Measurements from ENCODE around the gene ANGEL2.

ANGEL2 gene

GRCh38 chr1:212946872-212947271 lies 68.8 kb downstream of the ANGEL2 start:
- TF ChIP-seq CTCF (IDR thresholded peaks at IDR 0.05; ENCODE audit: control extremely low read depth, extremely low read depth, low read depth, missing control alignments) = no peak
- DNase-seq (ENCODE audit: extremely low spot score) = no peak
- ChIA-PET POLR2A (no interaction called here), CTCF (interaction anchor here (1.4 to 3.1 kb wide), 3 partner anchors 9 to 19 kb away, joined by 6 to 11 read pairs (median 6); no protein-coding TSS in a partner anchor)

- no peak for TF ChIP-seq CTCF (IDR thresholded peaks at IDR 0.05; ENCODE audit: control extremely low read depth, extremely low read depth, low read depth, missing control alignments)
- DNase-seq (ENCODE audit: extremely low spot score) = no peak
- ChIA-PET POLR2A (no interaction called here), CTCF (interaction anchor here (0.6 to 3.1 kb wide), 6 partner anchors 8 to 52 kb away, joined by 3 to 11 read pairs (median 4); no protein-coding TSS in a partner anchor)
Observed at GRCh38 chr1:212945463-212946160, 70.1 kb downstream of the ANGEL2 start.

- TF ChIP-seq CTCF (IDR thresholded peaks at IDR 0.05; ENCODE audit: control extremely low read depth, extremely low read depth, low read depth, missing control alignments) = no peak
- ChIA-PET CTCF (interaction anchor here (1.1 to 1.8 kb wide), 4 partner anchors 11 to 52 kb away, joined by 3 to 6 read pairs (median 4); no protein-coding TSS in a partner anchor), POLR2A (no interaction called here)
- DNase-seq (ENCODE audit: extremely low spot score) = no peak
Observed at GRCh38 chr1:212945056-212945455, 70.6 kb downstream of the ANGEL2 start.

- POLR2A ChIA-PET = no interaction called here
- TF ChIP-seq CTCF (IDR thresholded peaks at IDR 0.05; ENCODE audit: control extremely low read depth, extremely low read depth, low read depth, missing control alignments) = no peak
- CTCF ChIA-PET = interaction anchor here (1.2 kb wide), 2 partner anchors 9 to 11 kb away, joined by 3 read pairs; no protein-coding TSS in a partner anchor
- no peak for DNase-seq (ENCODE audit: extremely low spot score)
Observed at GRCh38 chr1:212944229-212944901, 71.3 kb downstream of the ANGEL2 start.

- ChIA-PET CTCF (interaction anchor here (1.0 to 1.2 kb wide), 3 partner anchors 10 to 24 kb away, joined by 3 read pairs; no protein-coding TSS in a partner anchor), POLR2A (no interaction called here)
- TF ChIP-seq CTCF (IDR thresholded peaks at IDR 0.05; ENCODE audit: control extremely low read depth, extremely low read depth, low read depth, missing control alignments) = no peak
- DNase-seq (ENCODE audit: extremely low spot score) = no peak
Observed at GRCh38 chr1:212943393-212943710, 72.3 kb downstream of the ANGEL2 start.

GRCh38 chr1:212942679-212943392 lies 72.8 kb downstream of the ANGEL2 start:
- no peak for DNase-seq (ENCODE audit: extremely low spot score)
- no peak for TF ChIP-seq CTCF (IDR thresholded peaks at IDR 0.05; ENCODE audit: control extremely low read depth, extremely low read depth, low read depth, missing control alignments)
- ChIA-PET CTCF (interaction anchor here (1.0 to 1.6 kb wide), 3 partner anchors 13 to 25 kb away, joined by 3 read pairs; no protein-coding TSS in a partner anchor), POLR2A (no interaction called here)

All from GM10248 (cell line).